HEK293 (cell line): Measurements from ENCODE around the gene KIF26B.

Source experiments
- HOXA7 ChIP-seq: sonication (generic); formaldehyde crosslinking; IDR thresholded peaks from 2 replicates; pipeline ENCODE4 v1.8.1; 2022; ENCODE audit warnings: missing genetic modification reagents, borderline replicate concordance
- TCF7L2 ChIP-seq: IDR thresholded peaks from 2 replicates; pipeline ENCODE4 v1.6.1; 2011; ENCODE audit warnings: low read depth, mild to moderate bottlenecking, inconsistent platforms, low read length, moderate library complexity, borderline replicate concordance
- ZNF560 ChIP-seq: fragments of 450-650 bp; formaldehyde crosslinking; IDR thresholded peaks from 2 replicates; pipeline ENCODE4 v1.5.1; 2017; ENCODE audit warnings: missing biosample characterization, missing genetic modification characterization, borderline replicate concordance
- TF ChIP-seq, protein P1 (sequence below): fragments of 450-650 bp; formaldehyde crosslinking; IDR thresholded peaks from 2 replicates; pipeline ENCODE4 v1.5.1; 2016; ENCODE audit warnings: missing biosample characterization, missing genetic modification characterization
- TF ChIP-seq, protein P2 (sequence below): sonication (generic); formaldehyde crosslinking; IDR thresholded peaks from 2 replicates; pipeline ENCODE4 v1.8.1; 2022; ENCODE audit warnings: mild to moderate bottlenecking, moderate library complexity, missing genetic modification reagents

DNA sequence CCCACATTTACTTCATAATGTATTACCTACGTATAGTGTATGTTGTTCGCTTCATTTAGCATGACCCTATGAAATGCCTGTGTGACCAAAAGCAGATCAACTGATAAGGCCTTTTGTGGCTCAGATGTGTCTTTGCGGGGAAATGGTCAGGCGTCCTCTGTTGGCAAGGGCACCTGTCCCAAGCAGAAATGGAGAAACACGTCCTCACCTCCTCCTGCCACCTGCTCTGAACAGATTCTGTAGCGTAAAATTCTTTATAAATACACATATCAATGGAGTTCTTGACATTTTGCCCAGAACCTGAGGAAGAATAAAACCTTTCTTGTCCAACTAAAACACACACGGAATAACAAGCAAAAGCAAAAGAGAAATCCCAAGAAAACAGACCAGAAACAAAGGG is 417.9 kb downstream of the KIF26B start:
- TF ChIP-seq HOXA7, result no peak
- TF ChIP-seq ZNF560 (tag by site-specific recombination), result no peak
- TF ChIP-seq TCF7L2, result no peak
- TF ChIP-seq, protein P1, sequence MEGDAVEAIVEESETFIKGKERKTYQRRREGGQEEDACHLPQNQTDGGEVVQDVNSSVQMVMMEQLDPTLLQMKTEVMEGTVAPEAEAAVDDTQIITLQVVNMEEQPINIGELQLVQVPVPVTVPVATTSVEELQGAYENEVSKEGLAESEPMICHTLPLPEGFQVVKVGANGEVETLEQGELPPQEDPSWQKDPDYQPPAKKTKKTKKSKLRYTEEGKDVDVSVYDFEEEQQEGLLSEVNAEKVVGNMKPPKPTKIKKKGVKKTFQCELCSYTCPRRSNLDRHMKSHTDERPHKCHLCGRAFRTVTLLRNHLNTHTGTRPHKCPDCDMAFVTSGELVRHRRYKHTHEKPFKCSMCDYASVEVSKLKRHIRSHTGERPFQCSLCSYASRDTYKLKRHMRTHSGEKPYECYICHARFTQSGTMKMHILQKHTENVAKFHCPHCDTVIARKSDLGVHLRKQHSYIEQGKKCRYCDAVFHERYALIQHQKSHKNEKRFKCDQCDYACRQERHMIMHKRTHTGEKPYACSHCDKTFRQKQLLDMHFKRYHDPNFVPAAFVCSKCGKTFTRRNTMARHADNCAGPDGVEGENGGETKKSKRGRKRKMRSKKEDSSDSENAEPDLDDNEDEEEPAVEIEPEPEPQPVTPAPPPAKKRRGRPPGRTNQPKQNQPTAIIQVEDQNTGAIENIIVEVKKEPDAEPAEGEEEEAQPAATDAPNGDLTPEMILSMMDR (tag by site-specific recombination), result no peak
- TF ChIP-seq, protein P2, sequence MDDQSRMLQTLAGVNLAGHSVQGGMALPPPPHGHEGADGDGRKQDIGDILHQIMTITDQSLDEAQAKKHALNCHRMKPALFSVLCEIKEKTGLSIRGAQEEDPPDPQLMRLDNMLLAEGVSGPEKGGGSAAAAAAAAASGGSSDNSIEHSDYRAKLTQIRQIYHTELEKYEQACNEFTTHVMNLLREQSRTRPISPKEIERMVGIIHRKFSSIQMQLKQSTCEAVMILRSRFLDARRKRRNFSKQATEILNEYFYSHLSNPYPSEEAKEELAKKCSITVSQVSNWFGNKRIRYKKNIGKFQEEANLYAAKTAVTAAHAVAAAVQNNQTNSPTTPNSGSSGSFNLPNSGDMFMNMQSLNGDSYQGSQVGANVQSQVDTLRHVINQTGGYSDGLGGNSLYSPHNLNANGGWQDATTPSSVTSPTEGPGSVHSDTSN (CRISPR knock-in tag), result no peak
